ENCODE measurements around the gene CDKAL1.

The CDKAL1 gene

DNA sequence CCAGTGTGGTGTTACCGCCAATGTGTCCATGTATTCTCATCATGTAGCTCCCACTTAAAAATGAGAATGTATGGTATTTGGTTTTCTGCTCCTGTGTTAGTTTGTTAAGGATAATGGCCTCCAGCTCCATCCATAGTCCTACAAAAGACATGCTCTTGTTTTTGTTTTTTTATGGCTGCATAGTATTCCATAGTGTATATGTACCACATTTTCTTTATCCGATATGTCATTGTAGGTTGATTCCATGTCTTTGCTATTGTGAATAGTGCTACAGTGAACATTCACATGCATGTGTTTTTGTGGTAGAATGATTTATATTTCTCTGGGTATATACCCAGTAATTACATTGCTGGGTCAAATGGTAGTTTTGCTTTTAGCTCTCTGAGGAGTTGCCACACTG, 207.2 kb downstream of the CDKAL1 start:
- TF ChIP-seq, protein P1, sequence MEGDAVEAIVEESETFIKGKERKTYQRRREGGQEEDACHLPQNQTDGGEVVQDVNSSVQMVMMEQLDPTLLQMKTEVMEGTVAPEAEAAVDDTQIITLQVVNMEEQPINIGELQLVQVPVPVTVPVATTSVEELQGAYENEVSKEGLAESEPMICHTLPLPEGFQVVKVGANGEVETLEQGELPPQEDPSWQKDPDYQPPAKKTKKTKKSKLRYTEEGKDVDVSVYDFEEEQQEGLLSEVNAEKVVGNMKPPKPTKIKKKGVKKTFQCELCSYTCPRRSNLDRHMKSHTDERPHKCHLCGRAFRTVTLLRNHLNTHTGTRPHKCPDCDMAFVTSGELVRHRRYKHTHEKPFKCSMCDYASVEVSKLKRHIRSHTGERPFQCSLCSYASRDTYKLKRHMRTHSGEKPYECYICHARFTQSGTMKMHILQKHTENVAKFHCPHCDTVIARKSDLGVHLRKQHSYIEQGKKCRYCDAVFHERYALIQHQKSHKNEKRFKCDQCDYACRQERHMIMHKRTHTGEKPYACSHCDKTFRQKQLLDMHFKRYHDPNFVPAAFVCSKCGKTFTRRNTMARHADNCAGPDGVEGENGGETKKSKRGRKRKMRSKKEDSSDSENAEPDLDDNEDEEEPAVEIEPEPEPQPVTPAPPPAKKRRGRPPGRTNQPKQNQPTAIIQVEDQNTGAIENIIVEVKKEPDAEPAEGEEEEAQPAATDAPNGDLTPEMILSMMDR (IDR thresholded peaks at IDR 0.05; ENCODE audit: borderline replicate concordance, insufficient read depth, low read depth, low read length), result no peak
- H3K4me3 ChIP-seq (ENCODE audit: low read depth, low read length), result no peak overlapping the region

DNA sequence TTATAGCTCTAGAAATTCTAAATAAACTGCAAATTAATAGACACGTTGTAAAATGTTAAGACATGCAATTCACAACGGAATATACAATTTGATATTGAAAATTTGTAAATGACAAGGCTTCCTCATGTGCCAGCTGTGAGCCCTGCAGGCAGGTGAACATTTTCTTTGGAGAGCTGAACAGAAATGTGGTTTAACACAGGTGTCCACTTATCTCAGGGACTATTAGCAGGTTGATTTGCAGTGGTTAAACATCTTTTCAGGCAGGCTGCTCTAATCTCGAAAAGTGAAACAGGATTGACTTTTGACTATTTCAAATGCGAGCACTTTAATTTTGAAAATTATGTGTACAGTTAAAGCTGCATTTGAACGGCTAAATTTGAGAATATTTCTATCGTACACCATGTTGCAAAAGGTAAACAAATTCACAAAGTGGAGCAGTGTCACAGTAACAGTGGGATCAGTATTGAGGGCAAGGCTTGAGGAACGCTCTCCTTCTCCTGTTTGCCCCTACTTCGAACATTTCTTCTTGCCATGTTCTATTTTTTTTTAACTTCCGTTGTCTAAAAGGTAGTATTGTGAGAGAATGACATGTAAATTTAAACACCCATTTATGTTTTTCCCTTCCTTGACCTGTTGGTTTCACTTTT, 210.8 kb downstream of the CDKAL1 start:
- TF ChIP-seq, protein P1 (IDR thresholded peaks at IDR 0.05; ENCODE audit: borderline replicate concordance, insufficient read depth, low read depth, low read length), result no peak

DNA sequence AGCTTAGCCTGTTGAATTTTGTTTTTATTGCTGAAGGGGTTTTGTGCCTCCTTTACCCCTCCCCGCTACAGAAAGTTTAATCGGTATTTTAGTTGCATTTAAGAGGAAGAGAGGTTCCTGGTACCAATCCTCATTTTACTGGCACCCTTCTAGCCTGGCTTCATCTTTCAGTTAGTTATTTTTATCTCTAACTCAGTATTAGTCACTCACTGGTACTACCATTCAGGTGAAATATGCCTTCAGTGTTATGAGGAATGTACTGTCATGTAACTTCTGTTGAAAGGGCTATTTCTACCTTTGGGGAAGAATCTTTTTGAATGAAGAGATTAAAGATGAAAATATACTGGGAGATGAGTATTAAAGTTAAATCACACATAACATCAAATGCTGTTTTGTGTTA, 211.8 kb downstream of the CDKAL1 start:
- TF ChIP-seq, protein P1 (IDR thresholded peaks at IDR 0.05; ENCODE audit: borderline replicate concordance, insufficient read depth, low read depth, low read length), result no peak
- H3K4me3 ChIP-seq (ENCODE audit: low read depth, low read length), result no peak overlapping the region

More for the DNA sequence above, 210.8 kb downstream of the CDKAL1 start:
- no peak overlapping the region for H3K4me3 ChIP-seq (ENCODE audit: low read depth, low read length)

DNA sequence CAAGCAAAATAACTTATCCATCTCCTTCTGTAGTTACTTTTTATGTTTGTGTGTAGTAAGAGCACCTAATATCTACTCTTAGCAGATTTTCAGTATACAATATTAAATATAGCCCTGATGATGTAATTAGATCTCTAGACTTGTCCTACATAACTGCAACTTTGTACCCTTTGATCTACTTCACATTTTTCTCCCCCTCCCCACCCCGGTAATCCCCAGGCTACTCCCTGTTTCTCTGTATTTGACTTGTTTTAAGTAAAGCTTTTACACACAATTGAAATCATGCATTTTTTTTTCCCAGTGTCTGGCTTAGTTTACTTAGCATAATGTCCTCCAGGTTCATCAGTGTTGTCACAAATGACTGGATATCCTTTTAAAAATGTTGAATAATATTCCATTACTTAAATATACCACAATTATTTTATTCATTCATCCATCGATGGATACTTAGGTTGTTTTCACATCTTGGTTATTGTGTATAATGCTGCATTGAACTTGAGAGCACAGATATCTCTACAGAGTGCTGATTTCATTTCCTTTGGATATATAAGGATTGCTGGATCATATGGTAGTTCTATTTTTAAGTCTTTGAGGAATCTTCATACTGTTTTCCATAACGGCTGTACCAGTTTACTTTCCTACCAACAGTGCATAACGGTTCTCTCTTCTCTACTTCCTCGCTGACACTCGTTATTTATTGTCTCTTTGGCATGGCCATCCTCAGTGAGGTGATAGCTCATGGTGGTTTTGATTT, 212.7 kb downstream of the CDKAL1 start:
- no peak overlapping the region for H3K4me3 ChIP-seq (ENCODE audit: low read depth, low read length)
- TF ChIP-seq, protein P1 (IDR thresholded peaks at IDR 0.05; ENCODE audit: borderline replicate concordance, insufficient read depth, low read depth, low read length), result no peak

DNA sequence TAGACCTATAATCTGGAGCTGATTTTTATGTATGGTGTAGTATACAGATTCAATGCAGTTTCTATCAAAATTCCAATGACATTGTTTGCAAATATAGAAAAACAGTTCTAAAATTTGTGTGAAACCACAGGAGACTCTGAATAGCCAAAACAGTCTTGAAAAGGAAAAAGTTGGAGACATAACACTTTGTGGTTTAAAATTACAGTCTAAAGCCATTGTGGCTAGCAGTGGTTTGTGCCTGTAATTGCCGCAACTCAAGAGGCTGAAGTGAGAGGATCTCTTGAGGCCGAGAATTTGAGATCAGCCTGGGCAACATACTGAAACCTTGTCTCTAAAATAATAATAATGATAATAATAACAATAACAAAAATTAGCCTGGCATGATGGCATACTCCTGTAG, 213.7 kb downstream of the CDKAL1 start:
- TF ChIP-seq, protein P1 (IDR thresholded peaks at IDR 0.05; ENCODE audit: borderline replicate concordance, insufficient read depth, low read depth, low read length), result no peak
- H3K4me3 ChIP-seq (ENCODE audit: low read depth, low read length), result no peak overlapping the region

DNA sequence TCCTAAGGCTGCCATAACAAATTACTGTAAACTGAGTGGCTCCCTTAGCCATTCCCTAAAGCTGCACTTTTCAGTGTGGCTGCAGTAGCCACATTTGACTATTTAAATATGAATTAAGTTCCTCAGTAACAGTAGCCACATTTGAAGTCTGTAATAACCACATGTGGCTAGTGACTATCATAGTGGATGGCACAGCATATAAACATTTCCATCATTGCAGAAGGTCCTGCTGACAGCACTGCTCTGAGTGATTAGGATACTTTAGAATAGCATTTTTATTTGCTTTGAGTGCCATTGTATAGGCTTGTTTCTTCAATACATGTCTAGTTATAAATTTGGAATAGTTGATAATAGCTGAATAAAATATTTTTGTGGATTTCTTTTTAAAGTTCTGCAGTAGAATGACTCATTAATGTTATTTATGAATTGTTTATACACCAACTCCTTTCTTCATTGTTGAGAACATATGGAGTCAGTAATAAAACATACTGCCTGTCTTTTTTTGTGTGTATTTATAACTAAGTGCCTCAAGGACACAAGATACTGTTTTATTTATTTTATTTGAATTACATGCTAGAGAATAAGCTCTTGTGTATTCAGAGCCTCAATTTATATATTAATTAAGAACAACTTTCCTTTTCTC, 217.2 kb downstream of the CDKAL1 start:
- no peak overlapping the region for H3K4me3 ChIP-seq (ENCODE audit: low read depth, low read length)
- TF ChIP-seq, protein P1 (IDR thresholded peaks at IDR 0.05; ENCODE audit: borderline replicate concordance, insufficient read depth, low read depth, low read length), result no peak
